ENCODE data around the gene KCNG1. TPM values are rescaled to one million over a fixed set of nuclear protein-coding genes. Genes with fewer than 3 reads are reported as not detected.

The KCNG1 gene
- total and polyA plus RNA-seq, 2 of the 8 experiments (the other 6 are each of a cell fraction or from before 2014, with no cell fraction given): 16.0 to 18.0 TPM

DNA sequence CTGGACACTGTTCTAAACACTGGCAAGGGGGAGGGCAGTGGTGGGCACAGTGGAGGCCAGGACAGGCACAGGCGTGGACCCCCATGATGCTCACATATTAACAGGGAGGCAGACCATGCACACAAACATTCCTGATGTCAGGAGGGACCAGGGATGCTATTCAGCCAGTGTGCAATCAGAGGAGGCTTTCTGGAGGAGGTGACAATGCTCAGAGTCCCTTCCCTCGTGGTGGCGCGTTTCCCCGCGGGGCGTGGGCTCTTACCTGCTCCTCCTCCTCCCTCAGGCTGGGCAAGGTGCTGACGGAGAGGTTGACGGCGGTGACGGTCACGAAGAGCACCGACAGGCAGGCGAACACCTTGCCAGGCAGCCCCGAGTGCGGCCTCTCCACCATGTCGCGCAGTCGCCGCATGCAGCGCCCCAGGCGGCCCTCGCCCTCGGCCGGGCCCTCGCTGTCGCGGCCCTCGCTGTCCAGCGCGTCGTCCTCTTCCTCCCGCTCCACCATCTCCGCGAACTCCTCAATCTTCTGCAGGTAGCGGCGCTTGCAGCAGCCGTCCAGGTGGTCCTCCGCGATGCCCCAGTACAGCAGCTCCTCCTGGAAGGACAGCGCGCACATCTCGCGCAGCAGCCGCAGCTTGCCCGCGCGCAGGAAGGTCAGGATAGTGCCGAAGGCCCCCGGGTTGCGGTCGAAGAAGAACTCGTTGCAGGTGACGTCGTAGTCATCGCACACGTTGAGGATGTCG lies 13.4 kb downstream of the KCNG1 start:
- CTCF ChIA-PET (ENCODE audit: partially characterized antibody): interaction anchor here (0.6 to 1.0 kb wide), 2 partner anchors 12 to 163 kb away, joined by 3 to 5 read pairs; no protein-coding TSS in a partner anchor
- DNase-seq (ENCODE audit: low read depth in 1 of 2, low spot score in 2 of 2): no peak
- TF ChIP-seq SUZ12 (IDR thresholded peaks at IDR 0.05; ENCODE audit: low read length) (no peak), FOSL1 (IDR thresholded peaks at IDR 0.05; ENCODE audit: insufficient read depth, low read depth, low read length) (no peak), BCL11A (IDR thresholded peaks at IDR 0.05; ENCODE audit: low read depth in 2 of 2, low read length in 2 of 2) (no peak), KDM4A (IDR thresholded peaks at IDR 0.05; ENCODE audit: low read depth, low read length, severe bottlenecking) (no peak), TAF1 (IDR thresholded peaks at IDR 0.05; ENCODE audit: low read depth, low read length) (no peak), JUN (IDR thresholded peaks at IDR 0.05; ENCODE audit: low read depth, low read length) (no peak), EGR1 (IDR thresholded peaks at IDR 0.05; ENCODE audit: borderline replicate concordance, low read depth, low read length) (no peak), PHF8 (conservative IDR thresholded peaks at IDR 0.05; ENCODE audit: low read depth, low read length) (no peak), KDM1A (IDR thresholded peaks at IDR 0.05; ENCODE audit: borderline replicate concordance, low read length) (no peak), HDAC6 (IDR thresholded peaks at IDR 0.05; ENCODE audit: low read depth, low read length) (no peak), CBX5 (IDR thresholded peaks at IDR 0.05; ENCODE audit: low read depth, low read length) (no peak), CTBP2 (IDR thresholded peaks at IDR 0.05; ENCODE audit: borderline replicate concordance, insufficient read depth, insufficient read length, low read length) (no peak), EZH2 (IDR thresholded peaks at IDR 0.05; ENCODE audit: low read depth, low read length, severe bottlenecking) (no peak)

More for the DNA sequence above, 13.4 kb downstream of the KCNG1 start:
- Histone ChIP-seq H2AFZ (ENCODE audit: low read length) (no peak overlapping the region), H4K8ac (ENCODE audit: extremely low read depth, insufficient read depth, low read length) (no peak overlapping the region), H3K4me2 (ENCODE audit: insufficient read depth in 1 of 2, low read depth in 2 of 2, low read length in 2 of 2) (no peak overlapping the region), H3K14ac (ENCODE audit: insufficient read length) (no peak overlapping the region), H3K27ac (ENCODE audit: low read depth, low read length) (no peak overlapping the region), H4K91ac (replicated peaks; ENCODE audit: insufficient read length, low read length) (no peak overlapping the region), H2BK5ac (ENCODE audit: low read depth, low read length) (no peak overlapping the region), H2BK120ac (replicated peaks; ENCODE audit: low read depth, low read length) (no peak overlapping the region), H3K9ac (replicated peaks in 1 of 4; ENCODE audit: extremely low read depth in 1 of 4, low read depth in 3 of 4, low read length in 3 of 4) (no peak overlapping the region), H4K5ac (ENCODE audit: insufficient read length, low read depth, low read length) (no peak overlapping the region), H3K23me2 (ENCODE audit: low read depth, low read length) (no peaks in the 10 kb centered on the region), H3K23ac (ENCODE audit: insufficient read length) (no peak overlapping the region), H2BK15ac (ENCODE audit: low read length) (no peak overlapping the region), H2AK5ac (ENCODE audit: low read depth, low read length) (no peak overlapping the region), H3K4me1 (replicated peaks in 1 of 4; ENCODE audit: control insufficient read depth in 3 of 4, insufficient read depth in 4 of 4, low read length in 3 of 4) (peaks cover 2 to 5% (median 3%) of the 10 kb centered on the region in 4 experiments; a peak in 6 of 7 replicates), H2BK12ac (ENCODE audit: low read depth, low read length) (no peak overlapping the region), H3K27me3 (replicated peaks in 1 of 4; ENCODE audit: control insufficient read depth in 3 of 4, extremely low read depth in 1 of 4, insufficient read depth in 3 of 4, low read length in 3 of 4) (no peaks in the 10 kb centered on the region), H3K4me3 (ENCODE audit: extremely low read depth in 1 of 4, insufficient read depth in 2 of 4, low read depth in 3 of 4, low read length in 4 of 4) (no peak overlapping the region), H3K4ac (replicated peaks; ENCODE audit: insufficient read length, low read depth, low read length) (no peak overlapping the region), H3K79me1 (ENCODE audit: low read depth, low read length) (no peaks in the 10 kb centered on the region), H2BK20ac (ENCODE audit: low read length) (no peak overlapping the region), H4K20me1 (replicated peaks in 1 of 2; ENCODE audit: control insufficient read depth in 1 of 2, insufficient read depth in 2 of 2, low read length in 2 of 2) (no peaks in the 10 kb centered on the region), H3K36me3 (ENCODE audit: control insufficient read depth in 2 of 4, insufficient read depth in 4 of 4, low read length in 3 of 4) (no peaks in the 10 kb centered on the region), H3K18ac (ENCODE audit: extremely low read depth, low read length) (no peak overlapping the region), H3K79me2 (ENCODE audit: control insufficient read depth in 1 of 2, insufficient read depth in 2 of 2, low read length in 2 of 2) (no peaks in the 10 kb centered on the region), H3K9me3 (ENCODE audit: insufficient read depth in 2 of 2, low read depth in 1 of 2, low read length in 1 of 2) (no peaks in the 10 kb centered on the region), H3K56ac (replicated peaks; ENCODE audit: insufficient read length, low read depth, low read length) (no peak overlapping the region)
- no peak for FAIRE-seq
- POLR2A ChIA-PET (ENCODE audit: partially characterized antibody): no interaction called here
- WGBS, 2 experiments (ENCODE audit: extremely low coverage in 1 of 2, insufficient coverage in 1 of 2, insufficient read length in 1 of 2, insufficient replicate concordance in 2 of 2, low coverage in 1 of 2, low lambda C conversion rate in 2 of 2, missing lambda C conversion rate in 1 of 2): 93% methylated on average over 49 of the region's 58 CpGs; no CpG with 5 or more reads in 1 of the 2 experiments

All from H1 (cell line).